ENCODE data around the gene MAP3K20. TPM values are rescaled to one million over a fixed set of nuclear protein-coding genes. Genes with fewer than 3 reads are reported as not detected.
A peak's percentile ranks its signal among the peaks of the same experiment; 100 is the strongest.
"Not testable (repeated sequence)": the region's sequence is repeated elsewhere in the genome, so short reads cannot be mapped to it uniquely, and the experiment has no call there.

Gene MAP3K20
- total RNA-seq, 1 donor from 2014 or later, result 77.6 TPM

- peak; percentile 78 for DNase-seq (ENCODE audit: low spot score)
These were observed 48.8 kb downstream of the MAP3K20 start for GRCh38 chr2:173124441-173124840.

DNA sequence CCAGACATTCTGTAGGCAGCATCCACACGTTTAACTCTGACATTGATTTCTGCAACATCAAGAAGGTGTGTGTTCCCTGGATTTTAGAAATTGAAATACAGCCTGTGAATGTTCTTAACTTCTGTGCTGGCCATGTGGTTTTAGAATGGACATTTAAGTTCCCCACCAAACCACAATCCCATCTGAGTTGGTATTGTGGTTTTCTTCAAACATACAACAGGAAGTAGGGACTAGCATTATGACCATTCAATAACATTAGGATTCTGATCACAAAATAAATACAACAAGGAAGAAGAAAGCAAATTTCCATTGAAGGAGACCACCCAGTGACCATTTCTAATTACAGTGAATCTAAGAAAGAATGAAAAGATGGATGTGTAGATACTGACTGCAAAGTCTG lies 51.2 kb downstream of the MAP3K20 start:
- DNase-seq (ENCODE audit: low spot score), result no peak

- DNase-seq (ENCODE audit: low spot score), result not testable (repeated sequence)
These were observed 52.5 kb downstream of the MAP3K20 start for GRCh38 chr2:173128132-173128531.

DNA sequence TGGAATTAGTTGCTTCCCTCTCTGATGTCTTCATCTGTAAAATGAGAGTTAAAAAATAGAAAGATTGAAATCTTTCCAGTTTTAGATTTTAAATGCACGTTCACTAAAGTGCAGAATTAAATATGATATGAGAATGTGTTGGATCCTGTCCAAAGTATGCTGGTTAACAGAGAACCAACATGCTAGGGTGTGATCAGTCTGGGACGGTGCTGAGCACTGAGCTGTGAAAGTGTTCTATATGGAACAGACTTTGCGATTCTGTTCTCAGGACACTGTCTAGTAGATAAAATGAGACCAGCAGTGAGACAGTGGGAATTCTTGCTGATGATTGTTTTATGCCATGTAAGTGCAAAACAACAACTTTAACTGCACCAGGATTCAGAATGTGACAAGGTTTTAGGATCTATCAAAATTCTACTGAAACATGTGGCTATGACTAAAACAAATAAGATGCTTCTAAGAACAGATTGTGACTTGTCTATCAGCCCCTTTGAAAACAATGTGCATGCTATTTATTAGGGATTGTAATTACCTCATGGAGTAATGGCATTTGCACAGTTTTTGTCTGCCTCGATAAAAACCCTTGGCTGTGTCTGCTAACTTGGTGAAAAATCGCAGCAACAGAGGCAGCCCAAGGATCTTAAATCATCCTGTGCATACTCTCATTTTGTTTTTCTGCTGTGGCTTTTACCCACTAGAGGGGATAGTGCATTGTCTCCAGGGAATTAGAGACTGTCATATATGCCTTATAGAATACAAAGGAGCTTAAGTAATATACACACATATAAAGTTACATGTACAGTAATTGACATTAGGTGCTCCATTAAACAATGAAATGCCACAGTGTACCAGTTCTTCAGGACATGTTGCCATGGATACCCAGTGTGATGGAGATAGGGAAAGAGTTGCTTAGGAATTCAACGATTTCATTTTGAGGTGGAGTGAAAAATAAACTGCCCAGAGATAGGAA lies 55.1 kb downstream of the MAP3K20 start:
- no peak for DNase-seq (ENCODE audit: low spot score)

- DNase-seq (ENCODE audit: low spot score), result no peak
These were observed 56.9 kb downstream of the MAP3K20 start for GRCh38 chr2:173132531-173132930.

DNA sequence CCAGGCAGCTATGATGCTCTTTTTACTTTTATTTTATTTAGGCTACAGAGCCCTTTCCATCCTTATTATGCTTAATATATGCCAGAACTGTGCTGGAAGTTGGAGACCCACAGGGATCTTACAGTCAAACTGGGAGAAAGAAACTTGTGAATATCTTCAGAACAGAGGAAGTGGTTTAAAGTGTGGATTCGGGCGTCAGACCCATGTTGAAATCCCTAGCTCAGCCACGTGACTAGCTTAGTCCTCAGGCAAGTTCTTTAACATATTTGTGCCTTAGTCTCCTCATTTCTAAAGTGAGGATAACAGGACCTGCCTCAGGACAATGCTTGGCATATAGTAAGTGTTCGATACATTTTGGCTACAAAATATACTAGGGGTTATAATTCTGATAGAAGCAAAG lies 59.1 kb downstream of the MAP3K20 start:
- no peak for DNase-seq (ENCODE audit: low spot score)

GRCh38 chr2:173136067-173136466 lies 60.4 kb downstream of the MAP3K20 start:
- no peak for DNase-seq (ENCODE audit: low spot score)

DNA sequence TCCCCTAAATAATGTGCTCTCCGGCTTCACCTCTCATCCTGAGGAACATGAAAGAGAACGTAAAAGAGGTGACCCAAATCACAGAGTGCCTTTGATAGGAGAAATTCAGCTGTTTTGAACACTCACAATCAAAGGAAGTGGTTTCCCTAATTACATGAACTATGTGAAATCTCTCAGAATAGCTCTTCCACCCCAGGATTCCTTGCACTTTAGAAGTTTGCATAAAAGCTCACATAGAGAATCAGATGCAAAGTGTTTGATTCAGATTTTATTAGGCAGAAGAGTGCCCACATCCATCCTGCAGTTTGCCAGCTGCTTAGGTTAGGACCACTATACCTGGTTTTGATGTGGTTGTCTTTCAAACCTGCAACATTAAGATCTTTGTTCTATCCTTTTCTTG lies 61.0 kb downstream of the MAP3K20 start:
- DNase-seq (ENCODE audit: low spot score), result no peak

GRCh38 chr2:173137610-173138009 lies 62.0 kb downstream of the MAP3K20 start:
- no peak for DNase-seq (ENCODE audit: low spot score)

GRCh38 chr2:173138962-173139361 lies 63.3 kb downstream of the MAP3K20 start:
- DNase-seq (ENCODE audit: low spot score), result no peak

DNA sequence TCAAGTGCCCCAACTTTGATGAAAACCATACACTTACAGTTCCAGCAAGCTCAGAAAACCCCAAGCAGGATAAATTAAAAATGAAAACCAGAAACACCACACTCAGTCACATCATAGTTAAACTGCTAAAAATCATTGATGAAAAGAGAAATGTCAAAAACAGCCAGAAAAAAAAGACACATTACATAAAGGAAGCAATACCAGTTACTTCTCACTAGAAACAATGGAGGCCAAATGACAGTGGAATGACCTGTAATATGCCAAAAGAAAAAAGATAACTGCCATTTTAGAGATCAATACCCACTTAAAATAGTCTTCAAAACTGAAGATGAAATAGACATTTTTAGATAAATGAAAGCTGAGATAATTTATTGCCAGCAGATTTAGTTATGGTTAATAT lies 66.0 kb downstream of the MAP3K20 start:
- DNase-seq (ENCODE audit: low spot score), result no peak

- no peak for DNase-seq (ENCODE audit: low spot score)
These were observed 69.8 kb downstream of the MAP3K20 start for GRCh38 chr2:173145454-173145853.

DNA sequence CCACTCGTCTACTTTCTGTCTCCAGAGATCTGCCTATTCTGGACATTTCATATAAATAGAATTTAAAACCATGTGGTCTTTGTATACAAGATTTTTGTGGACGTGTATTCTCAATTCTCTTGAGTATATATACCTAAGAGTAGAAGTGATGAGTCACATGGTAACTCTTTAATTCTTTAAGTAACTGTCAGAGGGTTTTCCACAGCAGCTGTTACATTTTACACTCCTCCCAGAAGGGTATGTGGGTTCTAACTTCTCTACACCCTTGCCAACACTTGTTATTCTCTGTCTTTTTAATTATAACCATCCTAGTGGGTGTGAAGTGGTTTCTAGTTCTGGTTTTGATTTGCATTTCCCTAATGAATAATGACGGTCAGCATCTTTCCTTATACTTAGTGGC lies 70.9 kb downstream of the MAP3K20 start:
- DNase-seq (ENCODE audit: low spot score), result no peak

DNA sequence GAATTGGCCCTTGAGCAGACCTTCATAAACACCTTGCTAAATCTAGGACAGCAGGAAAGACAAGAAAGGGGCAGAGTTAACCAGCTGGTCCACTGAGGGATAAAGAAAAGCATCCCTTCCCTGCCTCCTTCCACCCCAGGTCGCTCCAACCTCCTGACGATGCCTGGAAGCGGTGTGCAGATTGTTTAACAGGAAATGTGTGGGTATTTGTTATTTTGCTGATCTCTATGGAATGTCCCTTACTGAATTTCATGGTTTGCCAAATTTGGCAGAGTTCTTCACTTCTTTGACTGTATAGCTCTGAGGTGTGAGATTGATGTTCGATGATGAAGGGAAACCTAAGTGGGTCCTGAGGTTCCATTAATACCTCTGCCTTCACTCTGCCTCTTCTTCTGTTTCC lies 72.9 kb downstream of the MAP3K20 start:
- DNase-seq (ENCODE audit: low spot score), result no peak

- no peak for DNase-seq (ENCODE audit: low spot score)
These were observed 73.8 kb downstream of the MAP3K20 start for GRCh38 chr2:173149491-173149890.

DNA sequence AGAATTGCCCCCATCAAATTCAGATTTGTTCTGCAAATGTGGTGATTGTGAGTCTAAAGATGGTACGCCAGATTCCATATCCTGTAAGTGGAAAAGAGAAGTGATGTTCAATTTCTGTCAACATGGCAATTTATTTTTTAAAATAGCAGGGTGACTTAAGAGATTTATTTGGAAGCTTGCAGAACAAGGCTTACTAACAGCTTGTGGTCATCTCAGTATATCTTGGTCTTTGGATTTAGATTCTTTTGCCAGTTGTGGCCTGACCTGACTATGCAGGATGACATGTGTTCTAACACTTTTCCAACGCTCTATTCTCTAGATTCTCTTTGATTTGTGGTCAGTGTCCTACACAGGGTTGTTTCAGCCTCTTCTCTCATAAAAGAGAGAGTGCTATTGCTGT lies 74.4 kb downstream of the MAP3K20 start:
- DNase-seq (ENCODE audit: low spot score), result no peak

DNA sequence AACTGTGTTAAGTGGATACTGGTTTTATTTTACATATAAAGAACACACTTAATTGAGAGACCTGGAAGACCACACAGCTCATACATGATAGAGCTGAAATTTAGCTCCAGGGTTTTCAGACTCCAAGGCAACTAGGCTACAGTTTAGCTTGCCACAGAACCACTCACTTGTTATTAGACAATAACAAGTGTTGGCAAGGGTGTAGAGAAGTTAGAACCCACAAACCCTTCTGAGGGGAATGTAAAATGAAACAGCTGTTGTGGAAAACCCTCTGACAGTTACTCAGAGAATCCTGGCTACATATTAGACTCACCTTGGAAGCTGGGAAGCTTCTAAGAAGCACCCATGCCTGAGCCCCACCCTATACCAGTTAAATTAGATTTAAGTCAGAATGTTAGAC lies 75.3 kb downstream of the MAP3K20 start:
- DNase-seq (ENCODE audit: low spot score), result no peak

DNA sequence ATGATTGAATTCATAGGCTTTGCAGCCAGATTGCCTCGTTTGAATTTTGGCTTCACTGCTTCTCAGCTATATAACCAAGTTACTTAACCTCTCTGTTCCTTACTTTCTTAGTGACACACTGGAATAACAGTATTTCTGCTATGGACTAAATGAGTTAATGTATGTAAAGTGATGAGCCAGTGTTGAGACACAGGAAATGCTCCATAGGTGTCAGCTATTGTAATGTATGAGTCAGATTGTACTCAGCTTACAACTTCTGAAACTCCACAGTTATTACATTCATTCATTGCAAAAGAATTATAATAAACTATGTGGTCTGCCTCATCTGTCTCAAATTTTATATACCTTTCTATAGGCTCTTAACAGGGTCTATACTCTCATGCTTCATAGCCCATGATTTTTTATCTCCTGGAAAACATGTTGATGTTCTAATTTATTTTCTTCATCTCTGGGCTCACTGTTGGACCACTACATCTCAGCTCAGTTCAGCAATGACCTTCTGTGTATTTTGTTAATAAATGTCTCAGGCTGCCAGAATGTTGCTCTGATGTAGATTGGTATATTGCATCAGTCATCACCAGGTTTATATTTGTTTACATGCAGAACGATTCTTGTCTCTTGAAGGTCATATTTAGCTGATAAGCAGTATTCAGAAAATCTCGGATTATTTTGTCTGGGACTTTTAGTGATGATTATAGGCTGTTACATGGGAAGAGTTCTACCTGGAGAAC lies 76.2 kb downstream of the MAP3K20 start:
- no peak for DNase-seq (ENCODE audit: low spot score)

- no peak for DNase-seq (ENCODE audit: low spot score)
These were observed 77.7 kb downstream of the MAP3K20 start for GRCh38 chr2:173153301-173153885.

GRCh38 chr2:173157676-173158293 lies 82.1 kb downstream of the MAP3K20 start:
- DNase-seq (ENCODE audit: low spot score), result no peak

GRCh38 chr2:173159791-173160463 lies 84.3 kb downstream of the MAP3K20 start:
- peak; percentile 81 for DNase-seq (ENCODE audit: low spot score)

GRCh38 chr2:173160618-173161017 lies 85.0 kb downstream of the MAP3K20 start:
- DNase-seq (ENCODE audit: low spot score), result no peak

Data from ureter (tissue), 1 donor.